ENCODE data around the gene ADTRP. TPM values are rescaled to one million over a fixed set of nuclear protein-coding genes. Genes with fewer than 3 reads are reported as not detected.

The ADTRP gene
- total and polyA plus RNA-seq, 10 of the 15 experiments (the other 5 are each of a cell fraction or from before 2014, with no cell fraction given) = 0.10 to 2.6 (median 2.1) TPM

GRCh38 chr6:11767458-11767857 lies 11.1 kb downstream of the ADTRP start (continued):
- TF ChIP-seq PAX8 (IDR thresholded peaks at IDR 0.05) (no peak), PRDM15 (CRISPR knock-in tag; IDR thresholded peaks at IDR 0.05) (no peak), GATAD2B (conservative IDR thresholded peaks at IDR 0.05; ENCODE audit: low read depth) (no peak), SKIL (IDR thresholded peaks at IDR 0.05; ENCODE audit: low read depth, poor library complexity, severe bottlenecking) (no peak), RB1 (IDR thresholded peaks at IDR 0.05; ENCODE audit: borderline replicate concordance) (no peak)
